Activated CD4-positive, alpha-beta T cell treated with anti-CD3 and anti-CD28 coated beads, Interleukin-2, amount 50 U/mL, for 48 hours (primary cell): ENCODE measurements around the gene CXCR5.

Experiments
- DNase-seq, 2 experiments: peaks; one replicate each; pipeline ENCODE4 v3.0.0-alpha.2; 2020

The CXCR5 gene

GRCh38 chr11:118914178-118914918 is 30.7 kb downstream of the CXCR5 start:
- DNase-seq: peak; percentile 74 to 77

DNA sequence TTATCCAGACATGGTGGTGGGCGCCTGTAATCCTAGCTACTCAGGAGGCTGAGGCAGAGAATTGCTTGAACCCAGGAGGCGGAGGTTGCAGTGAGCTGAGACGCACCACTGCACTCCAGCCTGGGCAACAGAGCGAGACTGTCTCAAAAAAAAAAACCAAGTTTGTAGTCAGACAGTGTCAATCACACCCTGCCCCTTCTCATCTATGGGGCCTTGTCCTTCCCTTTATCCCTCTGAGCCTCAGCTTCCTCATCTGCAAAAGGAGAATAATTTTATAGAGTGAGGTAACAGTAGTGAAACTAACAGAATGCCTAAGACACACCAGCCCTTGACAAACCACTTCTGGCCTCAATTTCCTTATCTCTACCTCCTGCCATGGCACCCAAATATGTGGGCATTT is 31.3 kb downstream of the CXCR5 start:
- DNase-seq: no peak

GRCh38 chr11:118915396-118915795 is 31.7 kb downstream of the CXCR5 start:
- DNase-seq: no peak

- DNase-seq: no peak
Measured at GRCh38 chr11:118915941-118916841, 32.5 kb downstream of the CXCR5 start.

- DNase-seq: peak in 1 of 2 experiments; percentile 11
Measured at GRCh38 chr11:118916842-118917388, 33.2 kb downstream of the CXCR5 start.

GRCh38 chr11:118917481-118918127 is 33.9 kb downstream of the CXCR5 start:
- peak; percentile 64 to 73 for DNase-seq

GRCh38 chr11:118918128-118918685 is 34.5 kb downstream of the CXCR5 start:
- DNase-seq: peak; percentile 51 to 62

DNA sequence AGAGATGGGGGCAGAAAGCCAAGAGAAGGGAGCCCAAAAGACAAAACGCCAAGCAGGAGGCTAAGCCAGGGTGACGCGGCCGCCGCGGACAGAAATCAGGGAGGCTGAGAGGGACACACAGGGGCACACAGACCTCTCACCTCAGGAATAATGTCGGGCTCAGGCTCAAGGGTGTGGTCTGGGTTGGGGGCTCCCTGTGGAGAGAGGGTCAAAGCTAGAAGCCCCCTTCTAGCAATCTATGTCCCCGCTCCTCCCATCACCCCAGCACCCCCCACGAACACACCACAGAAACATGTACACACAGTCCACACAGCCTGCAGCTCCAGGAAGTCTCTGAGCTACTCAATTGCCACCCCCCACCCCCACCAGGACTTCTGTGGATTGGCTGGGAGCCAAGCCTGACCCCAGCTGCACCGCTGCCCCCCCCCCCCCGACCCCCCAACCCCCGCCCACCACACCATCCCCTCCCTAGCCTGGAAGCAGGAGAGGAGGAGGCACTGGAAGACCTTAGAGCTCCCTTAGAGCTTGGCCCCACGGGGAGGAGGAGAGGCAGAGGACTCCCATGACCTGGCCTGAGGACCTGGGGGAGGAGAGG is 35.1 kb downstream of the CXCR5 start:
- peak in 1 of 2 experiments; percentile 43 for DNase-seq

GRCh38 chr11:118921121-118921928 is 37.6 kb downstream of the CXCR5 start:
- DNase-seq: peak in 1 of 2 experiments; percentile 37

DNA sequence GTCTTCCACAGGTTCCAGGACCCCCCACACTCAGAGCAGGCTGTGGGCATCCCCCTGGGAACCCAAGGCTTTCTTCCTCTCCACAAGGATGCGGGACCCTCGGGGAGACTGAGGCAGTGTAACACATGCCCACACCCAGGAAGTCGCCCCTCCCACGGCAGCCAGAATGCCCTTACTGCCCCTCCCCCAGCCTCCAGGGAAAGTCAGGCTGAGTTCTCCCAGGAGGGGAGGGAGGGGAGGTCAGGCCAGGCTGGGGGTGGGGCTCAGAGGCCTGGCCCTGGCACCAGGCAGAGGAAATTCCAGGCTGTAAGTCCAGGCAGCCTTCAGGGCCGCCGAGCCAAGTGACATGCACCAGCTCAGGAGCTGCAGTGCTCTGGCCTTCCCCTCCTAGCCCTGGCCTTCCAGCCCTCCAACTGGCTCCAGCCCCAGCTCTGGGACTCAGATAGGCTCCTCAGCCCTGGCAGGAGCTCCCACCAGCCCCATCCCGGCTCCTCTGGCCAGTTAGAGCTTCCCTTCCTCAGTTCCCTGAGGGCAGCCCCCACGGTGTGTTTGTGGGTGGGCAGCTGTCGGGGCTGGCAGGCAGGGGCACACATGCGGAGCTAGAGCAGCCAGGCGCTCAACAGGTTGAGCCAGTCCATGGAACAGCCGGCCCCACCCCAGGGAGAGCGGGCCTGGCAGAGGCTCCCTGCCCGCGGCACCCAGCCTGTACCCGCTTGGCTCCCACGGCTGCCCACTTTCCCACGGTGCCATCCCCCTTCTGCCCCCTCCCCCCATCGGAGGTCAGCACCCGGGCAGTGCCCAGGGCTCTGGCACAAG is 38.4 kb downstream of the CXCR5 start:
- peak in 1 of 2 experiments; percentile 26 for DNase-seq

- DNase-seq: peak in 1 of 2 experiments; percentile 22
Measured at GRCh38 chr11:118922745-118923627, 39.3 kb downstream of the CXCR5 start.

GRCh38 chr11:118923721-118924587 is 40.3 kb downstream of the CXCR5 start:
- DNase-seq: peak in 1 of 2 experiments; percentile 34

DNA sequence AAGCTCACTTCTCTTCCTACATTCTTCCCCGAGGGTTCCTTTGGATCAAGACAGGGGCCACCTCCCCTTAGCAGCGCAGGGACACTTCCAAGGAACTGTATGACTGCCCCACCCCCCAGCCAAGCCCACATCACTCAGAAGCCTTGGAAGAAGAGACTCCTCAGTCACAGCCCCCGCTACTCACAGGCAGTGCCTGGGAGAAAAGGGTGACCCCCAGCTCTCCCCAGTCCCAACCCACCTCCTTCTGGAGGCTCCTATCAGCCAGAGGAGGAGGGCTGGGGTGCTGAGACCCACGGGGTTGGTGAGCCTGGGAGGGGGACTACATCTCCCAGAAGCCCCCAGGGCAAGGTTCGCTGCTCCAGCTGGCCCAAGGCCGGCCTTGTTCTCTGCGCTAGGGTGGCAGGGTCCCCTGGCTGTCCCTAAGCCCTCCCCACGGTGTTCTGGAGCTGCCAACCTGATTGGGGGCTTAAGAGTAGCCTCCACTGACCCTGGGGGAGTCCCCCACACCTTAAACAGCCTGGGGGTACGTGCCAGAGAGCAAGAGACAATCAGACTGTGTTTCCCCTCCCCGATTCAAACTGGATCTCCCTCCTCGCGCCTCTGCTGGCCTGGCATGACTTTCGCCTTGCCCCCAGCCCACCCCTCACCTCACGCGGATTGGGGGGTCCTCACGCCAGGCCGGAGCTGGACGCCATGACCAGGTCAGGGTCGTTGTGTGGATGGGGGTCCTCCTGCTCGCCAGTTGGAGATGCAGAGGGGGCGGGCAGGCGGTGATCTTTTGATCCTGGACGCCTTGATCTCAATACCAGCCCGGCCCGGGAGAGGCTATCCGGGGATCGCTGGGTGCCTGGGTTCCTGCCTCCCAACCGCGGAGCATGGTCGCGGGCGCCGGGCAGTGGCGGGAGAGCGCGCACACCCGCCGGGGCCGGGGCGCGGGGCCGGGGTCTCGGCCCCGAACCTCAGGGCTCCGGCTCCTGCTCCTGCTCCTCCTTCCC is 41.2 kb downstream of the CXCR5 start:
- DNase-seq: peak; percentile 62 to 69

GRCh38 chr11:118927554-118928100 is 43.9 kb downstream of the CXCR5 start:
- no peak for DNase-seq

GRCh38 chr11:118928101-118928869 is 44.6 kb downstream of the CXCR5 start:
- peak; percentile 96 for DNase-seq
